ENCODE results near the gene TRIM45. TPM values are rescaled to one million over a fixed set of nuclear protein-coding genes. Genes with fewer than 3 reads are reported as not detected.
"Not testable (repeated sequence)": the region's sequence is repeated elsewhere in the genome, so short reads cannot be mapped to it uniquely, and the experiment has no call there.

Gene TRIM45
- total RNA-seq, 2 donors from 2014 or later = 4.8 to 10.9 TPM

DNA sequence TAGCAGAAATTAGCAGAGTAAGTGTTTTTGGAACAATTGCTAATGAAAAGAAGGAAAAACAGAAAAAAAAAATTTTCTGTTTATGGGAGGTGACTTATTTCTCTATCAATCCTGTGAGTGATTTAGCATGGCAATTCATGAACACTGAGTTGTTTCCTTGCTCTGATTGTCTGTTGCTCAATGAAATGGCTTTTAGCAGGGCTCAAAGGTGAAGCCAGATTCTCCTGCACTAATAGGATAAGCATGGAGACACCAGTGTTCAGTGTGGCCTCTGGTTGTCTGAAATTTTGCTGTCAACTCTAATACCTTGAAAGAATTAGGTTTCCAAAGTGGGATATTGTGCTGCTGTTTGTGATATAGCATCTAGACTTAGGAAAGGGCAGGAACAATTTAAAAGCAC lies 15.8 kb downstream of the TRIM45 start:
- no peaks in the 10 kb centered on the region for H3K4me1 ChIP-seq
- peaks cover 14% of the 10 kb centered on the region for H3K36me3 ChIP-seq
- TF ChIP-seq CTCF (IDR thresholded peaks at IDR 0.05) = no peak

GRCh38 chr1:117104986-117105385 lies 16.6 kb downstream of the TRIM45 start:
- DNase-seq (ENCODE audit: low spot score) = no peak
- H3K36me3 ChIP-seq = peaks cover 9% of the 10 kb centered on the region

More for the DNA sequence above, 15.8 kb downstream of the TRIM45 start:
- no peak for DNase-seq (ENCODE audit: low spot score)
- H3K27ac ChIP-seq = no peak overlapping the region
- H3K9me3 ChIP-seq = no peaks in the 10 kb centered on the region
- no peak overlapping the region for H3K4me3 ChIP-seq
- H3K27me3 ChIP-seq = no peaks in the 10 kb centered on the region

DNA sequence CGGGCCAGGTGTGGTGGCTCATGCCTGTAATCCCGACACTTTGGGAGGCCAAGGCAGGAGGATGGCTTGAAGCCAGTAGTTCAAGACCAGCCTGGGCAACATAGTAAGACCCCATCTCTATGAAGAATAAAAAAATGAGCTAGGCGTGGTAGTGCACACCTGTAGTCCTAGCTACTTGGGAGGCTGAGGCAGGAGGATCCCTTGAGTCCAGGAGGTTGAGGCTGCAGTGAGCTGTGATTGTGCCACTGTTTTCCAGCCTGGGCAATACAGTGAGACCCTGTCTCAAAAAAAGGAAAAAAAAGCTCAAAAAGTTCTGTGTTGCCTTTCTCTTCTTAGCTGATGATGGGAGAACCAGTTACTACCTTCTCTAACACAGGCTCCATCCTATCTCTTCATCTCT lies 19.7 kb downstream of the TRIM45 start:
- H3K27ac ChIP-seq; H3K9me3 ChIP-seq; DNase-seq (ENCODE audit: low spot score); H3K4me3 ChIP-seq; H3K27me3 ChIP-seq; H3K36me3 ChIP-seq; H3K4me1 ChIP-seq: not testable (repeated sequence)

More at GRCh38 chr1:117104986-117105385, 16.6 kb downstream of the TRIM45 start:
- Histone ChIP-seq H3K9me3 (no peaks in the 10 kb centered on the region), H3K4me3 (no peak overlapping the region), H3K4me1 (no peaks in the 10 kb centered on the region), H3K27ac (no peak overlapping the region), H3K27me3 (no peaks in the 10 kb centered on the region)
- TF ChIP-seq CTCF (IDR thresholded peaks at IDR 0.05) = no peak

DNA sequence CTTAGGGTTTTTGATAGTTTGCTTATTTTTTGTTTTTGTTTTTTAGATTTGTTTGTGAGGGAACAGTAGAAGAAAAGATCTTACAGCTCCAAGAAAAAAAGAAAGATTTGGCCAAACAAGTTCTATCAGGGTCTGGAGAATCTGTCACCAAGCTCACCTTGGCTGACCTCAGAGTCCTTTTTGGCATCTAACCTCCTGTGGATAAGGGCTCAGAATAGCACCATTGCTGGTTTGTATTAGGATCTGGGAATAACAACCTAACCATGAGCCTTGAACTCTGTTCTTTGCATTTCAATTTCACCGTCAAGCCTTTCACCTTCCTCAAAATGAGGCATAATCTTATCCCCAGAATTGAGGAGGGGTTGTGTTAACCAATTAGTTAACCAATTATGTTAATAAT lies 20.2 kb downstream of the TRIM45 start:
- Histone ChIP-seq H3K36me3 (no peaks in the 10 kb centered on the region), H3K27ac (no peak overlapping the region), H3K4me1 (no peaks in the 10 kb centered on the region), H3K27me3 (no peaks in the 10 kb centered on the region), H3K9me3 (no peaks in the 10 kb centered on the region), H3K4me3 (no peak overlapping the region)
- TF ChIP-seq CTCF (IDR thresholded peaks at IDR 0.05) = no peak
- DNase-seq (ENCODE audit: low spot score) = no peak

DNA sequence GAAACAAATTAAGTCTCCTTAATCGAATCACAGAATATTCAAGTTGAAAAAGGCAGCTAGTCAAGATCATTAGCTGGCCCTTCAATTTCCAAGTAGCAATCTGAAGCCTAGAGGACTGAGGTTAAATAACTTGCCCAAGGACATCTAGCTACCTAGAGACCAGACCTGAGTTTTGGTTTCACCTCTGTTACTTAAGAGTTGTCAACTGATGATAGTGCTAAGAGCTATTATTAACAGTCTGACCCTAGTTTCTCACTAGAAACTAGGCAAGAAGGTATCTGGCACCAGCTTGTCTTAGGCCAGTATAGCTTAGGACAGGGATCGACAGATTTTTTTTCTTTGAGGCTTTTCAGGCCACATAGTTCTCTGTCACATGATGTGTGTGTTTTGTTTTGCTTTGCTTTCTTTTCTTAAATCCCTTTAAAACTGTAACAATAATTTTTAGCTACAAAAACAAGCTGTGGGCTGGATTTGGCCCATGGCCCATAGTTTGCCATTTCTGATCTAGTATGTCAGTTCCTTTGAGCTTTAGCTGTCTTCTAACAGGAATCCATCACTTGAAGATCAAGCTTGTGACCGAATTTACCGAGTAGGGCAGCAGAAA lies 23.2 kb downstream of the TRIM45 start:
- no peak for TF ChIP-seq CTCF (IDR thresholded peaks at IDR 0.05)
- Histone ChIP-seq H3K36me3 (no peaks in the 10 kb centered on the region), H3K27ac (peak overlapping the region in 1 of 2 donors; percentile 44), H3K4me1 (peaks cover 0 to 10% of the 10 kb centered on the region in 2 donors), H3K9me3 (no peaks in the 10 kb centered on the region), H3K27me3 (no peaks in the 10 kb centered on the region), H3K4me3 (no peak overlapping the region)
- DNase-seq (ENCODE audit: low spot score) = no peak

- Histone ChIP-seq H3K27ac (no peak overlapping the region), H3K4me3 (no peak overlapping the region), H3K9me3 (no peaks in the 10 kb centered on the region), H3K36me3 (no peaks in the 10 kb centered on the region), H3K4me1 (peaks cover 0 to 18% of the 10 kb centered on the region in 2 donors), H3K27me3 (no peaks in the 10 kb centered on the region)
- no peak for TF ChIP-seq CTCF (IDR thresholded peaks at IDR 0.05)
- DNase-seq (ENCODE audit: low spot score) = no peak
These were observed 24.1 kb downstream of the TRIM45 start for GRCh38 chr1:117097443-117097842.
